Fibroblast of mammary gland (primary cell): ENCODE results near the gene INPP4B.

Source experiments
- DNase-seq: peaks from one replicate; pipeline ENCODE4 v3.0.0-alpha.2; 2010; ENCODE audit warnings: low read depth
- H3K4me3 ChIP-seq: 2 replicates; pipeline ENCODE4 v1.5.1; 2011; ENCODE audit warnings: low read depth, mild to moderate bottlenecking, low read length, moderate library complexity; ENCODE audit not compliant: control insufficient read depth
- CTCF ChIP-seq: conservative IDR thresholded peaks from 2 replicates; pipeline ENCODE4 v1.5.1; 2011; ENCODE audit warnings: low read depth, low read length, inconsistent platforms; ENCODE audit not compliant: control insufficient read depth, insufficient read depth

INPP4B gene

GRCh38 chr4:142874684-142875083 is 28.6 kb upstream of the INPP4B start:
- TF ChIP-seq CTCF: no peak
- DNase-seq: no peak
- no peak overlapping the region for H3K4me3 ChIP-seq

GRCh38 chr4:142866685-142867084 is 20.6 kb upstream of the INPP4B start:
- no peak for DNase-seq
- H3K4me3 ChIP-seq: no peak overlapping the region
- no peak for TF ChIP-seq CTCF

GRCh38 chr4:142861351-142861750 is 15.2 kb upstream of the INPP4B start:
- H3K4me3 ChIP-seq: no peak overlapping the region
- TF ChIP-seq CTCF: no peak
- DNase-seq: no peak

GRCh38 chr4:142858965-142859364 is 12.9 kb upstream of the INPP4B start:
- no peak overlapping the region for H3K4me3 ChIP-seq
- no peak for DNase-seq
- TF ChIP-seq CTCF: no peak

GRCh38 chr4:142858446-142858845 is 12.3 kb upstream of the INPP4B start:
- DNase-seq: no peak
- no peak overlapping the region for H3K4me3 ChIP-seq
- TF ChIP-seq CTCF: no peak

GRCh38 chr4:142856576-142856975 is 10.5 kb upstream of the INPP4B start:
- TF ChIP-seq CTCF: no peak
- DNase-seq: no peak
- no peak overlapping the region for H3K4me3 ChIP-seq

GRCh38 chr4:142850478-142850877 is 4.4 kb upstream of the INPP4B start:
- DNase-seq: no peak
- TF ChIP-seq CTCF: peak; percentile 35
- no peak overlapping the region for H3K4me3 ChIP-seq
